Measurements from ENCODE around the gene PDIK1L.

The PDIK1L gene

GRCh38 chr1:26111530-26112406, at the start of gene PDIK1L:
PDIK1L (plus strand) TSS chr1:26111824; CDS start chr1:26114309, 2,485 bp downstream.
- ATAC-seq: peak; percentile 90
- H3K27me3 Mint-ChIP-seq: no peaks in the 10 kb centered on the region
- H3K4me3 Mint-ChIP-seq: peak within 1 kb of the TSS; percentile 96 to 98
- peak within 1 kb of the TSS; percentile 94 to 96 for H3K27ac Mint-ChIP-seq
- DNase-seq: peak; percentile 94 to 95
- no peaks in the 10 kb centered on the region for H3K9me3 Mint-ChIP-seq
- peaks cover 23% of the 10 kb centered on the region for H3K4me1 Mint-ChIP-seq

GRCh38 chr1:26064553-26064952, 47.1 kb upstream of the PDIK1L start:
- no peak overlapping the region for H3K27ac Mint-ChIP-seq
- ATAC-seq (no peak), DNase-seq (no peak)
- H3K9me3 Mint-ChIP-seq: no peaks in the 10 kb centered on the region
- peaks cover 25% of the 10 kb centered on the region for H3K27me3 Mint-ChIP-seq
- no peak overlapping the region for H3K4me3 Mint-ChIP-seq
- no peaks in the 10 kb centered on the region for H3K4me1 Mint-ChIP-seq

GRCh38 chr1:26066160-26066559, 45.5 kb upstream of the PDIK1L start:
- Mint-ChIP-seq H3K9me3 (no peaks in the 10 kb centered on the region), H3K4me1 (no peaks in the 10 kb centered on the region), H3K27ac (no peak overlapping the region), H3K27me3 (peaks cover 24% of the 10 kb centered on the region), H3K4me3 (no peak overlapping the region)
- DNase-seq (no peak), ATAC-seq (no peak)

GRCh38 chr1:26066857-26067256, 44.8 kb upstream of the PDIK1L start:
- Mint-ChIP-seq H3K9me3 (no peaks in the 10 kb centered on the region), H3K27me3 (peaks cover 27% of the 10 kb centered on the region), H3K4me1 (no peaks in the 10 kb centered on the region), H3K27ac (no peak overlapping the region), H3K4me3 (no peak overlapping the region)
- no peak for DNase-seq
- no peak for ATAC-seq

- Mint-ChIP-seq H3K4me3 (no peak within 1 kb of the TSS), H3K9me3 (no peaks in the 10 kb centered on the region), H3K27ac (peak within 1 kb of the TSS in 1 of 2 donors; percentile 34), H3K4me1 (no peaks in the 10 kb centered on the region), H3K27me3 (peaks cover 33% of the 10 kb centered on the region)
- ATAC-seq (no peak), DNase-seq (no peak)
These were observed 44.2 kb upstream of the PDIK1L start, which contains the start of gene TRIM63 for GRCh38 chr1:26067432-26067911. TRIM63 (minus strand) TSS chr1:26067630; CDS start chr1:26067494, 136 bp downstream.

- Mint-ChIP-seq H3K4me1 (no peaks in the 10 kb centered on the region), H3K4me3 (no peak overlapping the region), H3K9me3 (no peaks in the 10 kb centered on the region), H3K27me3 (peaks cover 50% of the 10 kb centered on the region), H3K27ac (no peak overlapping the region)
- DNase-seq (no peak), ATAC-seq (no peak)
These were observed 41.7 kb upstream of the PDIK1L start for GRCh38 chr1:26069941-26070295.

GRCh38 chr1:26070296-26070962, 41.2 kb upstream of the PDIK1L start:
- Mint-ChIP-seq H3K4me1 (no peaks in the 10 kb centered on the region), H3K27me3 (peaks cover 50% of the 10 kb centered on the region), H3K9me3 (no peaks in the 10 kb centered on the region), H3K4me3 (no peak overlapping the region), H3K27ac (no peak overlapping the region)
- ATAC-seq (no peak), DNase-seq (no peak)

- no peak overlapping the region for H3K4me3 Mint-ChIP-seq
- DNase-seq (no peak), ATAC-seq (no peak)
- H3K4me1 Mint-ChIP-seq: no peaks in the 10 kb centered on the region
- H3K9me3 Mint-ChIP-seq: no peaks in the 10 kb centered on the region
- no peak overlapping the region for H3K27ac Mint-ChIP-seq
- peaks cover 49% of the 10 kb centered on the region for H3K27me3 Mint-ChIP-seq
These were observed 40.7 kb upstream of the PDIK1L start for GRCh38 chr1:26070963-26071342.

GRCh38 chr1:26072305-26072704, 39.3 kb upstream of the PDIK1L start:
- no peak for DNase-seq
- Mint-ChIP-seq H3K27me3 (peaks cover 46% of the 10 kb centered on the region), H3K4me1 (no peaks in the 10 kb centered on the region), H3K27ac (no peak overlapping the region), H3K9me3 (no peaks in the 10 kb centered on the region), H3K4me3 (no peak overlapping the region)
- ATAC-seq: no peak

- H3K4me1 Mint-ChIP-seq: no peaks in the 10 kb centered on the region
- ATAC-seq (no peak), DNase-seq (no peak)
- no peak overlapping the region for H3K27ac Mint-ChIP-seq
- no peak overlapping the region for H3K4me3 Mint-ChIP-seq
- H3K9me3 Mint-ChIP-seq: no peaks in the 10 kb centered on the region
- peaks cover 31% of the 10 kb centered on the region for H3K27me3 Mint-ChIP-seq
These were observed 36.0 kb upstream of the PDIK1L start for GRCh38 chr1:26075421-26076144.

- Mint-ChIP-seq H3K27me3 (peaks cover 22% of the 10 kb centered on the region), H3K27ac (no peak overlapping the region), H3K4me1 (no peaks in the 10 kb centered on the region), H3K4me3 (no peak overlapping the region), H3K9me3 (no peaks in the 10 kb centered on the region)
- DNase-seq: no peak
- ATAC-seq: no peak
These were observed 34.1 kb upstream of the PDIK1L start for GRCh38 chr1:26077524-26077923.

- no peak overlapping the region for H3K27ac Mint-ChIP-seq
- no peak overlapping the region for H3K4me3 Mint-ChIP-seq
- ATAC-seq: no peak
These were observed 33.1 kb upstream of the PDIK1L start for GRCh38 chr1:26078286-26079177.

GRCh38 chr1:26079178-26079563, 32.5 kb upstream of the PDIK1L start:
- DNase-seq: no peak
- Mint-ChIP-seq H3K4me1 (no peaks in the 10 kb centered on the region), H3K9me3 (no peaks in the 10 kb centered on the region), H3K27ac (peak overlapping the region in 1 of 2 donors; percentile 74), H3K27me3 (peaks cover 9% of the 10 kb centered on the region), H3K4me3 (no peak overlapping the region)
- no peak for ATAC-seq

More at GRCh38 chr1:26078286-26079177, 33.1 kb upstream of the PDIK1L start:
- H3K4me1 Mint-ChIP-seq: no peaks in the 10 kb centered on the region
- no peak for DNase-seq
- no peaks in the 10 kb centered on the region for H3K9me3 Mint-ChIP-seq
- H3K27me3 Mint-ChIP-seq: peaks cover 12% of the 10 kb centered on the region

- H3K27ac Mint-ChIP-seq: no peak overlapping the region
- no peaks in the 10 kb centered on the region for H3K4me1 Mint-ChIP-seq
- ATAC-seq (no peak), DNase-seq (no peak)
- no peaks in the 10 kb centered on the region for H3K9me3 Mint-ChIP-seq
- H3K4me3 Mint-ChIP-seq: no peak overlapping the region
- H3K27me3 Mint-ChIP-seq: peaks cover 16% of the 10 kb centered on the region
These were observed 31.4 kb upstream of the PDIK1L start for GRCh38 chr1:26079960-26080814.
